T-helper 9 cell (primary cell): ENCODE results near the gene PCDH7.

Source experiments
- DNase-seq: peaks from one replicate; pipeline ENCODE4 v3.0.0-alpha.2; 2020

PCDH7 gene

GRCh38 chr4:30726090-30726675 is 6.0 kb downstream of the PCDH7 start:
- no peak for DNase-seq

GRCh38 chr4:30727409-30727808 is 7.2 kb downstream of the PCDH7 start:
- no peak for DNase-seq

- DNase-seq = no peak
Measured at GRCh38 chr4:30728311-30728710, 8.1 kb downstream of the PCDH7 start.

- DNase-seq = no peak
Measured at GRCh38 chr4:30743897-30744296, 23.7 kb downstream of the PCDH7 start.

- no peak for DNase-seq
Measured at GRCh38 chr4:30744386-30744785, 24.2 kb downstream of the PCDH7 start.

GRCh38 chr4:30744957-30745640 is 24.9 kb downstream of the PCDH7 start:
- no peak for DNase-seq

GRCh38 chr4:30746735-30747134 is 26.6 kb downstream of the PCDH7 start:
- no peak for DNase-seq

GRCh38 chr4:30753316-30753715 is 33.1 kb downstream of the PCDH7 start:
- DNase-seq = no peak

GRCh38 chr4:30754021-30754420 is 33.9 kb downstream of the PCDH7 start:
- no peak for DNase-seq

- DNase-seq = no peak
Measured at GRCh38 chr4:30755346-30755745, 35.2 kb downstream of the PCDH7 start.

- no peak for DNase-seq
Measured at GRCh38 chr4:30756553-30756952, 36.4 kb downstream of the PCDH7 start.

GRCh38 chr4:30757357-30757756 is 37.2 kb downstream of the PCDH7 start:
- DNase-seq = no peak

GRCh38 chr4:30760551-30760950 is 40.4 kb downstream of the PCDH7 start:
- no peak for DNase-seq

GRCh38 chr4:30763321-30763727 is 43.2 kb downstream of the PCDH7 start:
- DNase-seq = no peak

GRCh38 chr4:30765022-30765421 is 44.9 kb downstream of the PCDH7 start:
- no peak for DNase-seq

GRCh38 chr4:30767147-30767845 is 47.1 kb downstream of the PCDH7 start:
- DNase-seq = no peak

- DNase-seq = no peak
Measured at GRCh38 chr4:30768277-30768676, 48.1 kb downstream of the PCDH7 start.

GRCh38 chr4:30769093-30769492 is 48.9 kb downstream of the PCDH7 start:
- no peak for DNase-seq

GRCh38 chr4:30770049-30770549 is 49.9 kb downstream of the PCDH7 start:
- no peak for DNase-seq

- no peak for DNase-seq
Measured at GRCh38 chr4:30770812-30771211, 50.6 kb downstream of the PCDH7 start.

GRCh38 chr4:30776451-30776850 is 56.3 kb downstream of the PCDH7 start:
- no peak for DNase-seq

GRCh38 chr4:30776921-30777415 is 56.8 kb downstream of the PCDH7 start:
- DNase-seq = no peak
